HUES6 (cell line): ENCODE data around the gene ACKR2.

Experiments
- H3K27ac ChIP-seq: 2 replicates; pipeline ENCODE4 v1.7.0; 2013; ENCODE audit warnings: low read depth, mild to moderate bottlenecking, low read length, inconsistent platforms
- H3K27me3 ChIP-seq: 2 replicates; pipeline ENCODE4 v1.6.1; 2013; ENCODE audit warnings: low read length; ENCODE audit not compliant: control insufficient read depth, insufficient read depth
- H3K36me3 ChIP-seq: 2 replicates; pipeline ENCODE4 v1.6.1; 2013; ENCODE audit warnings: low read length; ENCODE audit not compliant: control insufficient read depth, insufficient read depth
- H3K4me1 ChIP-seq: 2 replicates; pipeline ENCODE4 v1.6.1; 2013; ENCODE audit warnings: low read length; ENCODE audit not compliant: control insufficient read depth, insufficient read depth
- H3K4me3 ChIP-seq: 2 replicates; pipeline ENCODE4 v1.5.1; 2013; ENCODE audit warnings: low read depth, low read length
- H3K9ac ChIP-seq: one replicate; pipeline ENCODE4 v1.6.1; 2013; ENCODE audit warnings: mild to moderate bottlenecking, low read length
- H3K9me3 ChIP-seq: 2 replicates; pipeline ENCODE4 v1.6.1; 2013; ENCODE audit warnings: low read depth, low read length; ENCODE audit not compliant: control insufficient read depth, insufficient read depth

Gene ACKR2, protein sequence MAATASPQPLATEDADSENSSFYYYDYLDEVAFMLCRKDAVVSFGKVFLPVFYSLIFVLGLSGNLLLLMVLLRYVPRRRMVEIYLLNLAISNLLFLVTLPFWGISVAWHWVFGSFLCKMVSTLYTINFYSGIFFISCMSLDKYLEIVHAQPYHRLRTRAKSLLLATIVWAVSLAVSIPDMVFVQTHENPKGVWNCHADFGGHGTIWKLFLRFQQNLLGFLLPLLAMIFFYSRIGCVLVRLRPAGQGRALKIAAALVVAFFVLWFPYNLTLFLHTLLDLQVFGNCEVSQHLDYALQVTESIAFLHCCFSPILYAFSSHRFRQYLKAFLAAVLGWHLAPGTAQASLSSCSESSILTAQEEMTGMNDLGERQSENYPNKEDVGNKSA

DNA sequence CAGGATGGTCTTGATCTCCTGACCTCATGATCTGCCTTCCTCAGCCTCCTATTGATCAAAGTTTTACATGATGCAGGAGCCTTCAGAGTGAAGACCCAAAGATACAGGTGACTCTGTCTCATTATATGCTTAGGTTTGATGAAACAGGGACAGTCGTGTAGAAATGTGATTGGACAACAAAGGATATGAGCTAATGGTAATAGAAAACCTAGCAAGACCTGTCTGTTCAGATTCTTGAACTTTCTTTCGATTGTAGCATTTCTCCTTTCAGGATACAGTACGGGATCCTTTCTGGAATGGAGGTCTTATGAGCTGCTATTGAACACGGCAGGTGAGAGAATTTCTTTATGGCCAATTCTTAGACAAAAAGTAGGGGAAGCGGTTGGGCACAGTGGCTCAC, at the start of gene ACKR2:
Gene ACKR2, plus strand, starts transcription at position 244 of the 400 bp plus-strand sequence. CDS start 55,058 bp downstream, outside the sequence.
- peaks cover 10% of the 10 kb centered on the region; the same call in 1 of the 2 replicates for H3K27me3 ChIP-seq
- peaks cover 17% of the 10 kb centered on the region for H3K4me1 ChIP-seq
- H3K27ac ChIP-seq = no peak within 1 kb of the TSS
- no peak within 1 kb of the TSS for H3K4me3 ChIP-seq
- H3K9ac ChIP-seq = no peak within 1 kb of the TSS
- H3K36me3 ChIP-seq = no peaks in the 10 kb centered on the region
- no peaks in the 10 kb centered on the region for H3K9me3 ChIP-seq

- H3K9me3 ChIP-seq = no peaks in the 10 kb centered on the region
- H3K4me3 ChIP-seq = no peak overlapping the region
- peaks cover 14% of the 10 kb centered on the region for H3K4me1 ChIP-seq
- no peaks in the 10 kb centered on the region for H3K27me3 ChIP-seq
- no peak overlapping the region for H3K27ac ChIP-seq
- no peak overlapping the region for H3K9ac ChIP-seq
- no peaks in the 10 kb centered on the region for H3K36me3 ChIP-seq
Measured at GRCh38 chr3:42762046-42762724, 47.1 kb upstream of the ACKR2 start.

- Histone ChIP-seq H3K4me1 (peaks cover 14% of the 10 kb centered on the region), H3K9ac (no peak overlapping the region), H3K4me3 (no peak overlapping the region), H3K9me3 (no peaks in the 10 kb centered on the region), H3K36me3 (no peaks in the 10 kb centered on the region), H3K27ac (no peak overlapping the region), H3K27me3 (no peaks in the 10 kb centered on the region)
Measured at GRCh38 chr3:42763021-42763420, 46.2 kb upstream of the ACKR2 start.

- H3K9ac ChIP-seq = no peak overlapping the region
- peaks cover 14% of the 10 kb centered on the region for H3K4me1 ChIP-seq
Measured at GRCh38 chr3:42764115-42764514, 45.1 kb upstream of the ACKR2 start.

GRCh38 chr3:42764561-42765295, 44.5 kb upstream of the ACKR2 start:
- H3K9me3 ChIP-seq = peaks cover 7% of the 10 kb centered on the region; the same call in 1 of the 2 replicates
- peaks cover 14% of the 10 kb centered on the region for H3K4me1 ChIP-seq
- H3K27me3 ChIP-seq = no peaks in the 10 kb centered on the region
- H3K27ac ChIP-seq = no peak overlapping the region
- no peak overlapping the region for H3K4me3 ChIP-seq
- H3K36me3 ChIP-seq = no peaks in the 10 kb centered on the region
- no peak overlapping the region for H3K9ac ChIP-seq

More at GRCh38 chr3:42764115-42764514, 45.1 kb upstream of the ACKR2 start:
- H3K36me3 ChIP-seq = no peaks in the 10 kb centered on the region
- peaks cover 1% of the 10 kb centered on the region; the same call in 1 of the 2 replicates for H3K9me3 ChIP-seq
- no peak overlapping the region for H3K27ac ChIP-seq
- no peaks in the 10 kb centered on the region for H3K27me3 ChIP-seq
- H3K4me3 ChIP-seq = no peak overlapping the region

GRCh38 chr3:42769477-42770131, 39.6 kb upstream of the ACKR2 start:
- no peak overlapping the region for H3K4me3 ChIP-seq
- no peaks in the 10 kb centered on the region for H3K36me3 ChIP-seq
- H3K27ac ChIP-seq = no peak overlapping the region
- peaks cover 14% of the 10 kb centered on the region; the same call in 1 of the 2 replicates for H3K9me3 ChIP-seq
- H3K27me3 ChIP-seq = peaks cover 14% of the 10 kb centered on the region
- peaks cover 10% of the 10 kb centered on the region for H3K4me1 ChIP-seq
- no peak overlapping the region for H3K9ac ChIP-seq

DNA sequence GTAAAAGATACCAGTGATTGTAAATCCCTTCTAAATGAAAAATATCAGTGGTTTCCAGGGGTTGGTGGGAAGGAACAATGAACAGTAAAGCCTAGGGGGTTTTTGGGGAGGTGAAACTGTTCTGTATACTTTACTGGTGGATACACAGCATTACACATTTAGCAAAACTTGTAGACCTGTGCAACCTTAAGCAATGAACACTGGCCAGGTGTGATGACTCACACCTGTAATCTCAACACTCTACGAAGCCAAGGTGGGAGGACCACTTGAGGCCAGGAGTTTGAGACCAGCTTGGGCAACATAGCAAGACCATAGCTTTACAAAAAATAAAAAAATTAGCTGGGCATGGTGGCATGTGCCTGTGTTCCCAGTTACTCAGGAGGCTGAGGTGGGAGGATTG, 38.0 kb upstream of the ACKR2 start:
- no peak overlapping the region for H3K27ac ChIP-seq
- no peaks in the 10 kb centered on the region for H3K4me1 ChIP-seq
- H3K4me3 ChIP-seq = no peak overlapping the region
- H3K27me3 ChIP-seq = peaks cover 14% of the 10 kb centered on the region
- H3K9ac ChIP-seq = no peak overlapping the region
- H3K36me3 ChIP-seq = no peaks in the 10 kb centered on the region
- peaks cover 14% of the 10 kb centered on the region; the same call in 1 of the 2 replicates for H3K9me3 ChIP-seq

DNA sequence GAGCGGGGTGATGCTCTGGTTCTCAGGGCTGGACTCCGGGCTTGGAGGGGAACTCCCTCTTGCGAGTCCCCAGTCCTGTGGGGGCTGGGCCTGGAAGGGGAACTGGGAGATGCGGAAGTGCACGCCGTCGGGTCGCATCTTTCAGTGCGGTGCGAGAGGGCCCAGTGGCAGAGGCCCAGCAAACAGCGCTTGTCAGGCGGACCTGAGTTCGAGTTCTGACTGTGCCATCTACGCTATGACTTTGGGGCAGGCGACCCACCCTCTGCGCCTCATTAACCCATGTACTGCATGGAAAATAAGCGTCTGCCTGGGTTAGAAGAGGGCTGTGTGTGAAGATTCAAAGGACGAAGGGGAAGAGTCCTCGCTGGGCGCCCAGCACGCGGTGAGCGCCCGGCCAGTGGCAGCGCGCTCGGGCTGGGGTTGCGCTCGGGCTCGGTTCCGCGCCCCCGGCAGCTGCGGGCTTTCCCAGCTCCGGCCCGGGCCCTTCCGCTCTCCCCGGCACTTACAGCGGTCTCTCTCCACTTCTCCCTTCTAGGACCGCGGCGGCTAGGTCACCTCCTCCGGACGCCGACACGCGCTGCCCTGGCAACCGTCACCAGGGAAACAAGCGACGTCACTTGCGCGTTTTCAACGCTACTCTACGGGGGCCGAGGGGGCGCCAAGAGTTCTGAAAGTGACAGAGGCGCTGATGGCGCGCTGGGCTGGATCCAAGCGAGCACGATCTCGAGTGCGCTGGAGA, 36.4 kb upstream of the ACKR2 start, which contains the start of gene CCDC13:
Gene CCDC13, minus strand, starts transcription at position 584 of the 739 bp plus-strand sequence. CDS start 14,908 bp downstream, outside the sequence.
- Histone ChIP-seq H3K4me1 (no peaks in the 10 kb centered on the region), H3K27me3 (peaks cover 14% of the 10 kb centered on the region), H3K9ac (no peak within 1 kb of the TSS), H3K9me3 (peaks cover 14% of the 10 kb centered on the region; the same call in 1 of the 2 replicates), H3K4me3 (peak within 1 kb of the TSS; percentile 63), H3K27ac (no peak within 1 kb of the TSS), H3K36me3 (no peaks in the 10 kb centered on the region)

- Histone ChIP-seq H3K4me3 (peak overlapping the region; percentile 63), H3K4me1 (no peaks in the 10 kb centered on the region), H3K9me3 (peaks cover 14% of the 10 kb centered on the region; the same call in 1 of the 2 replicates), H3K36me3 (no peaks in the 10 kb centered on the region), H3K27me3 (peaks cover 14% of the 10 kb centered on the region), H3K27ac (no peak overlapping the region), H3K9ac (no peak overlapping the region)
Measured at GRCh38 chr3:42773409-42773751, 35.9 kb upstream of the ACKR2 start.

- Histone ChIP-seq H3K9ac (no peak overlapping the region), H3K4me3 (no peak overlapping the region), H3K9me3 (no peaks in the 10 kb centered on the region), H3K27me3 (no peaks in the 10 kb centered on the region), H3K36me3 (peaks cover 12% of the 10 kb centered on the region), H3K4me1 (no peaks in the 10 kb centered on the region), H3K27ac (no peak overlapping the region)
Measured at GRCh38 chr3:42778644-42779043, 30.6 kb upstream of the ACKR2 start.
